ENCODE data around the gene NPR2.

Gene NPR2

DNA sequence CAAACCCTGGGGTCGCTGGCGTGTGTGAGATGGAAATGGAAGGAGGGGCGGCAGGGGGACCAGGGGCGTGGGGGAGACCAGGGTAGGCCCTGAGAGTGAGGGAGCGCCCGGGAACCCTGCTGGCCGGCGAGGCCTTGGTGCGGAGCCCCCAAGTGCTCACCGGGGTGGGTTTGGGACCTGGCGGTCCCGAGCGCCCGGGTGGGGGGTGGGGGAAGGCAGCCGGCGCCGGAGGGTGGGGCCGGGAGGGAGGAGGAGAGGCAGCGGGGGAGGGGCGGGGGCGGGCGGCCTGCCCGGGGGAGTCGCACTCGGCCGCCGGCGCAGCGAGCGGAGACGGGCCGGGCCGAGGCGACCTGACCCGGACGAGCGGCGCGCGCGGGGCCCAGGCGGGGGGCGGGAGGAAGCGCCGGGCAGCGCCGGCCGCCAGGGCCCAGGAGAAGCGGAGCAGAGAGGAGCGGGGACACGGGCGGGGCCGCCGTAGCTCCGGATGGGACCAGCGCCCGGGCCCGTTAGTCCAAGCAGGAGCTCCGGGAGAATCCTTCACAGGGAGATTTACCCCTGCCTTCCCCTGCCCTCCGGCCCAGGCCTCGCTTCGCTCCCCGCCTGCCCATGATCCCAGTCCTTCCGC is at the start of gene NPR2:
TSS of gene NPR2 (plus strand) at position 295 of the 625 bp plus-strand sequence. CDS start 818 bp downstream, outside the sequence.
- no peak for DNase-seq

DNA sequence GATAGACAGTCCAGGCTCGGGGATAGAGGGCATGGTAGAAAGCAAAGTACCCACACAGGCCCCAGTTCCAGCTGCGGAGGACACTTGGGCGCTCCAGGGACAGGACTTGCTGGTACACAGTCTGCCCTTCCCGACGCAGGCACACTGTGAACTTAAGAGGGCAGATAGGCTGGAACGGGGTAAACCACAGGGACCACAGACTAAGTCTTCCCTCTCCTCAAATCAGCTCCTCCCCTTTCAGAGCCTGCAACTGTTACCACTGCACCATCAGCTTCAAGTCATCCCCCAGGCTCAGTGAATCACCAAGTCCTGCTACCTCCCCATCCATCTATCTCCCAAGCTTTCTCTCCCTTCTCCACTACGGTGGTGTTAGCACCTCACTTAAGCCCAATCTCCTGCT is 49.7 kb upstream of the NPR2 start:
- DNase-seq, result no peak

DNA sequence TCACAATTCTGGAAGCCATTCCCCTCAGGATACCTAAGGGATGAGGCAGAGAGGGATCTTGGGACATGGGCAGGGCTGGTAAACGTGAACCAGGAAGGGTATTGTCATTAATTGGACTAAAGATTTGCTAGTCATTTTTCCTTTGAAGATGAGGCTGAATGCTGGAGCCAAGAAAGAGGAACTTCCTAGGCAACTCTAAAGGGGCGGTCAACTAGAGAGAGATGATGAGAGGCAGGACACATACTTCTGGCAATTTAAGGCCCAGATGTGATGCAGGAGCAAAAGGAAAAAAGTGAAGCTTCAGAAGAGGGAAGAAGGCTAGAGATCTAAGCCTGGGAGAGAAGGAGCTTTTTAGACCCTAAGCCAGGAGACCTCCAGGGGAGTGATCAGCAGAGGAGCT is 47.9 kb upstream of the NPR2 start:
- no peak for DNase-seq

DNA sequence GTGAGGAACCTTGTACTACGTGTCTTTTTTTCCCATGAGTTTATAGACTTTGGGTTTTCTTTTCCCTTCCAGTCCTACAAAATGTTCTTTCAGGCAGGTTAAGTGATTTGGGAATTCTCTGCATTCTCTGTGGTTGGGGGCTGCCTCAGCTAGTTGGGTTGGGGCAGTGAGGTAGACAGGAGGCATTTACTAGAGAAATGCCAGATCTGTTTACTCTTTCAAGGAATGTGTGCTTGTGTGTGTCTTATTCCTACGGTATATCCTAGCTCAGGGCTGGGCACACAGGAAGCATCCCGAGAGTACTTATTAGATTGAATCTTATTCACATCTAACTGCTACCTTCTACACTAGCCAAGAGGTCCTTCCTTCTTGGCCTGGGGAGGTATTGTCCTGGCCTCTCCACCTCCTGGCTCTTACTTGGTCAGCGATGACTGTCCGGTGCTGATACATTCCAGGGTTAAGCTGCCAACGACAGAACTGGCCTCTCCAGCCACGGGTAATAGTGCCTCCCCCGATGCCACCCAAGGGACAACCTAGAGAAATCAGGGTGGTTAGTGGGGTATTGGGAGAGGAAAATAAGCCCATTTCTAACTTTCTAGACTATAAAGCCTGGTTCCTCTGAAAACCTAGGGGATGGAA is 47.4 kb upstream of the NPR2 start:
- DNase-seq, result no peak

DNA sequence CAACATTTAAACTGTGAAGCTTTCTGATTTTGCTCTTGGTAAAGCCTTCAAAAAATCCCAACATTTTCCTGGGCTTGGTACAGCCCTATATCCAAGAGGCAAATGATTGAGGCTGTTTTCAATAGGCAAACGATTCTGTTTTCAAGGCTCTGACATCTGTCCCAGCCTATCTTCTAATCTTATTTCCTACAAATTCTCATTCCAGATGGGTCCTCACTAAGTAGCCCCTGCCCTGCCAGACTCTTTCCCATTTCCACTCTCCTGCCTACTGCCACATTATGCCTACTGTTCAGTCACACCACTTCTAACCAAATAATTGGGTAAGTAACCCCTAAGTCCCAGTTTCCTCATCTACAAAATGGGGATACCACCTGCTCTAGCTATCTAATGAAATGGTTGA is 45.8 kb upstream of the NPR2 start:
- no peak for DNase-seq

DNA sequence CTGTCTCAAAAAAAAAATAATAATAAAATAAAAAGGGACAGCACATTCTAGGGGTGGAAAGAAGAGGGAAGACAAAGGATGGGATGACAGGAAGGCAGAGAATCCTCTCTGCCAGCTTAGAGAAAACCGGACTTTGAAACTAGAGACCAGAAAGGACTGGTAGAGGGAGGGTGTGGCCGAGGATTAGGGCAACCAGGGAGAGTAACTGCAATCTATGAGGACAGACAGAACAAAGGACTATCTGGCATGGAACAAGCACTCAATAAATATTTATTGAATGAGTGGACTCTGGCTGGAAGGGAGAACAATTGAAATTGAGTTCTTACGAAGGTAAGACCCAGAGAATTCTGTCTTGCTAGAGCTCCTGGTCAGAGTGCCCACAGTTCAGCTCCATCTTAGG is 44.8 kb upstream of the NPR2 start:
- DNase-seq, result no peak

DNA sequence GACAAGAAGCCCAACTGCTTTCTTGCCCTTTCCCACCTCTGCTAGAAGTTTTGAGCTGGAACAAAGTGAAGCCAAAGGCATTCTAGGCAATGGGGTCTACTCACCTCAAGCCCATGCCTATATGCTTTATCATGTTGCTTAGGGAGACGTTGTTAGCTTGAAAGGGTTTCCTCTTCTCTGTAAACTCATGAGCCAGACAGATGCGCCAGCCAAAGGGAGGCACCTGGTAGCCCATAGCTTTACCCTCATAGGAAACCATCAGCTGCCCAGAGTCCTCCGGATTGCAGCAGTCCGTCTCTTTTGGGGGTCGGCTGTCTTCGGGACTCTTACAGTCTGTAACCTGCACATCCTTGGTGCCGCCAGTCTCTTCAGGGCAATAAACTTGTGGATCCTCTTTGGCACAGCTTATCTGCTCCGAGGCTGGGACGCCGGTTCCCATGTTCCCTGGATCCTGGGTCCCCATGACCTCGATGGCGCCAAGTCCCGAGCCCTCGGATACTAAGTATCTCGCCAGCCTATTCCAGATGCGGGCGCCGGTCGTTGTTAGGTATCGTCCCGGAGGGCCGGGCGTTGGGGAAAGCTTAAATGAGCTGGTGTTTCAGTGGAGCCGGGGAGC is 43.0 kb upstream of the NPR2 start:
- DNase-seq, result no peak

DNA sequence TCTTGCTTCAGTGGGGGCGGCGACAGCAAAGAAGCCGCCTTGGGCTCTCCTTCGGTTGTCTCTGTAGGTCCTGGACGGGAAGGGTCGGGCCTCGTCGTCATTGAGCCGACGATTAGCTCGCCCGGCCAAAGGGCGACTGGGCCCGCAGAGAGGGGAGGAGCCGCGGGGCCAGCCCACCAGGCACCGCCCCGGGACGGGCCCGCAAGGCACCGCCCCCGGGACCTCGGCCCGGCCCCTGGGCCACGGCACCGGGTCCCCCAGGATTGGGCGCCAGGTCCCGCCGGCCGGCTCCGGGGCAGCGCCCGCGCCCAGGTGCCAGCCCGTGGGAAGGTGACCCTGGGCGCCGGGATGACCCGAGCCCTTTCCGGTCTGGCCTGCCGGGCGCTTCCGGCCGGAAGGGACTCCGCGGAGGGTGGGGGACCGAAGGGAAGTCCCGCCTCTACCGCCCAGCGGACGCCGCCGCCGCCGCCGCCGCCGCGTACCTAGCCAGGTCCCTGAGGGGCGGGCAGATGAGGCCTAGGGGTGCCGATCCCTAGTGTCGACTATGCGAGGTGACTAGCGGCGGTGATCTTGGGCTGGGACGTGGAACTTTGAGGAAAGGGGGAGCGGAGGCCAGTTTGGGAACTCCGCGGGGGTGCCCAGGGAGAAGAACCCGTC is 42.4 kb upstream of the NPR2 start, which contains the start of the genes GBA2 and RGP1:
TSS of gene GBA2 (minus strand) at position 371 of the 657 bp plus-strand sequence. CDS start 524 bp downstream, outside the sequence.
TSS of gene RGP1 (plus strand) at position 430 of the 657 bp plus-strand sequence. CDS start 469 bp downstream, outside the sequence.
- peak; percentile 66 for DNase-seq

DNA sequence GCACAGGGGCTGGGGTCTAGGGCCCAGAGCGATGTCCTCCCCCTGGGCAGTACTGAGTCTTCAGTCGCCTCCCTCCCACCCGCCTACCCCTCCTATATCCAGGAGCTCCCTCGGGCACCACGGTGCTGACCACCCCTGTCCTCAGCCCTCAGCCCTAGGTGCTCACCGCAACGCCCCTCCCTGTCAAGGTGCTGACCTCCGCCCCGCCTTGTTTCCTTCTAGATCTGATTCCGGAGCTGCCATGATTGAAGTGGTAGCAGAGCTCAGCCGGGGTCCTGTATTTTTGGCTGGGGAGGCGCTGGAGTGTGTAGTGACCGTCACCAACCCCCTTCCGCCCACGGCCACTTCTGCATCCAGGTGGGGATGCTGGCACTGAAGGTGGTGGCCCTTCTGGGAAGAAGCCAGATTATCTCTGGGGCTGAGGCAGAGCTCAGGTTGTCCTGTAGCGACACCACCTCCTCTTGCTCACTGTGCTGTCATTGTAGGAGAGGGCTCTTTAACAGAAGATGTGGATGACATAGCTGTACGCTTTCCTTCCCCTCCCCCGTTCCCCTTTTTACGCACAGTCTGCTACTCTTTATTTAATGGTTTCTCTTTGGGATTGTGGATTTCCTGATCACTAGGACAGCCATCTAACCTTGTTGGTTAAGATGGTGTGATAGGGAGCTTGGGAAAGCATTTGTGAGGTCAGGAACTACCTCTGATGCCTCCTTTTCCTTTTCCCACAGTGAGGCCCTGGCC is 41.7 kb upstream of the NPR2 start:
- no peak for DNase-seq

DNA sequence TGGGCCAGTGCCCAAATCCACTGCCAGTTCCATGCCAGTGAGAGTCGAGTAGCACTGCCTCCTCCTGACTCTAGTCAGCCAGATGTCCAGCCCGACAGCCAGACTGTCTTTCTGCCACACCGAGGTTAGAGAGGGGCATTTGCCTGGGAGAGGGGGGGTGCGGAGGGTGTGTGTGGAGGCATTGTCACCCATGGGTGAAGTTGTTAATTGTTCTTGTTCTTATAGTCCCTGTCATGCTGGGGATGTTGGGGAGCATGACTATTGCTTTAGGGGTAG is 41.2 kb upstream of the NPR2 start:
- DNase-seq, result no peak

DNA sequence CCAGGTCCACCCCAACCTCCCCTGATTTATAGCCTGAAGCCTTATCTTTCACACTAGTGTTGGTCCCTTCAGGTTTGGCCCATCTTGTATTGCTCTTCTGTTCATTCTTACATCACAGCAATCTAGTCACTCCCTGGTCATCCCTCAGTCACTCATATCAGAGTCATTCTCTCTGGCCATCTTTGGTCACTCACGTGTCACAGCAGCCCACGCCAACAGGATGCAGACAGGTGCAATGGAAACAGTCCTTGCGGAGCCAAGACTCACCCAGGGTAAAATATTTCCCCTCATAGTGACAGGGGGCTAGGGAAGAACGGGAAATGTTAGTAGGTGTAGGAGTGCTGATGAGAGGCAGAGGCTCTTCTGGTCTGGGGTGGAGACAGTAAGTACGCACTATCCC is 37.9 kb upstream of the NPR2 start:
- no peak for DNase-seq

DNA sequence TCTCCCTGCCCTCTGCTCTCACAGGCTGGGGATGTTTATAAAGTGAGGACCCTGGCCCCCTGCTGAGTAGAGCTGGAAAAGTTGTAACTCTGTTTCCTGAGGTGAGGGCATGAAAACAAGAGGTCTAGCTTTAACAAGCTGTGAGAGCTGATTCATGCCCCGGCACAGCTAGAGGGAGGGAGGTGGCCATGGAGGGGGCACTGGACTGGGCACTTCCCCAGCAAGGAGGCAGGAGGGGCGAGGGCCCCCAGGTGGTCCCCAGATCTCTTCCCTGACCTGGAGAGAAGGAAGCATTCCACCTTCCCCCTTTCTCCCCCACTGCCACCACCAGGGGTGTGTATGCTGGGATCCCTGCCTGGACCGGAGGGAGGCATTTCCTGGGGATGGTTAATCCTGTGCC is 37.1 kb upstream of the NPR2 start, which contains the start of gene MSMP:
TSS of gene MSMP (minus strand) at position 13 of the 400 bp plus-strand sequence. CDS start 147 bp downstream, outside the sequence.
- DNase-seq, result no peak

DNA sequence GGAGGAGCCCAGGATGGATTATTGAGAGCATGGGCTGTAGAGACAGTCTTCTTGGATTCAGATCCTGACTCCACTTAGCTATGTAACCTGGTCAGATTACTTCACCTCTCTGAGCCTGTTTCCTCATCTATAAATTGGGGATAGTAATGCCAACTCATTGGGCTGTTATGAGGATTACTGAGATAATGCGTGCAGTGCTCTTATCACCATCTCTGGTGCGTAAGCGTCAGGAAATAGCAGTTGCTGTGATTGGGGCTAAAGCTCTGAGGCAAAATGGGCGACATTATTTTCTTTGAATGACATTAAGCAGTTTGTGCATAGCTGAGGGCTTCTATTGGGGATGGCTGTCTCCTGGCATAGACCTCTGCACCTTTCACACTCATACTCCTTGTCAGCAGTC is 36.3 kb upstream of the NPR2 start:
- no peak for DNase-seq

DNA sequence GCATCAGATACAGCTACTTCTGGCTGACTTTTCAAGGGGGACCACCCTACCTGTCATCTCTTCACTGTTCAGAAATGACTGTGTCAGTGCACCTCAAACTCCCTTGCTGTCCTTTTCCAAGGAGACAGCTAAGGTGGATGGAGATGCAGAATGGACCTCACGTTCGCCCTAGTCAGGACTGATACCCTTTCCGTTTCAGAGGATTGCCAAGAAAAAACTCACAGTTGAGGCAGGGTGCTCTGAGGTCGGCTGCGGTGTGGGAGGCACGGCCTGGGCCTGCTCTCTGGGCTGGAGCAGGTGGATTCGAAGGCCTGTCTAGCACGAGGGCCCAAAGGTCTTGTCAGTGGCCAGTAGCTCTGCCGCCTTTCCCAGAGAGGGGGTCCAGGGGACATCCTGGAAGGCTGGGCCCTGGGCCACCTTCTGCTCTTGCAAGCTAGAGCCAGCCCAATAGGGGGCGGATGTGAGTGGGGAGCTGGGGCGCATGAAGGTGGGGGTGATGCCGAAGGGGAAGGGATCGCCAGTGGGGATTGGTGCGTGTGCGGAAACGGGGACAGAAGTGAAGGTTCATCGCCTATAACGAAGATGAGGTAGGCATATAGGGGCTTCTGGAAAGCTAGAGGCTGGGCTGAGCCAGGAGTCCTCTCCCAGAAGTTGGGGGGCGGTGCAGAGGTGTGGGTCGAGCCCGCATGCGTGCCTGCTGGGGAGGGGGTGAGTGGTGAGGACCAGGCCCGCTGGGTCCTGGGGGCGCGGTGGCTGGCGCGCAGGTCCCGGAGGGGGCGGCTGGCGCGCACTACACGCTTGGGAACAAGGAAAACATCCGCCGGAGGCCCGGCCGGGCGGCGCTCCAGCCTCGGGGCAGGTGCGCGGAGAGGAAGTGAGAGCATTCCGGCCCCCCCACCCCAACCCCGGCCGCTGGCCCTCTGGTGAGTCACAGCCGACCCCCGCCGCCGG is 34.8 kb upstream of the NPR2 start:
- DNase-seq, result peak; percentile 71

DNA sequence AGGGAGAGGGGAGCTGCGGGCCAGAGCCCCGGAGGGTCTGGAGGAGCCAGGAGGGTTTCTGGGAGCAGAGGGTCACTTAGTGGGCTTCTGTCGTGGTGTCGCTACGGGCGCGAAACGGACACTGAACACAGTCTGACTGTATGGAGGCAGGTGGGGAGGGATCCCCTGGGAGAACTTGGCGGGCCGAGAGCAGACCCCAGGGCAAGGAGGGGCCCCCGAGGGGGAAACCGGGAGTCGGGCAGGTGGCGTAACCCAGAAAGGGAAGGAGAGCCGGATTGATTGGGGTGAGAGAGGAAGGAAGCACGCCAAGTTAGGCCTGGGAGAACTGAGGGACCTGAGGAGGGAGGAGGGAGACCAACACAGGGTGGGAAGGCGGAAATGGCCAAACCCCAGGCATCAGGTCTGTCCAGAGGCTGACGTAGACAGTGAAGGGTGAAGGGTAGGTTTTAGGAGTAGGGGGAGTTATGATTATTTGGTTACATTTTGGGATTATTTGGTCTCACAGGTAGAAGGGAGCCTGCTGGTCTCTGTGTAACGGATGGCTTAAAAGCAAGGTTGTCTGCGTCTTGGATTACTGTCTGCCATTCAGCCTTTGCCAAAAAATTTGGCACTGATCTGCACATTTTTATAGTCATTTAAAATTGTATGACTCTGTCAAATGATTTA is 34.0 kb upstream of the NPR2 start:
- no peak for DNase-seq

DNA sequence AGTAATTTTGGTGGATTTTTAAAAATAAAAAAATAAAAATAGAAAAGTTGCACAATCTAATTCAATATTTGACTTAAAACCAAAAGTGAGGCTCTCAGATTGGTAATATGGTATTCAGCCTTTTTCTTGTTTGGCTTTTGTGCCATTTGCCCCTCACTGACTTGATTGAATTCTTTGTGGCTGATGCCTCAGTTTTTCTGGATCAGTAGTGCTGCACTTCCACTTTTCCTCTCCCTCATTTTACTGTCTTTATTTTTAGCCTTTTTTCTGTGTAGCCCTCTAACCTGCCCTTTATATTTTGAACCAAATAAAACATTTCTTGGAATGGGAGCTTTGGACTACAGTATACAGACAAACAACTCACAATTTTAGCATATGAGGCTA is 33.5 kb upstream of the NPR2 start:
- DNase-seq, result no peak

DNA sequence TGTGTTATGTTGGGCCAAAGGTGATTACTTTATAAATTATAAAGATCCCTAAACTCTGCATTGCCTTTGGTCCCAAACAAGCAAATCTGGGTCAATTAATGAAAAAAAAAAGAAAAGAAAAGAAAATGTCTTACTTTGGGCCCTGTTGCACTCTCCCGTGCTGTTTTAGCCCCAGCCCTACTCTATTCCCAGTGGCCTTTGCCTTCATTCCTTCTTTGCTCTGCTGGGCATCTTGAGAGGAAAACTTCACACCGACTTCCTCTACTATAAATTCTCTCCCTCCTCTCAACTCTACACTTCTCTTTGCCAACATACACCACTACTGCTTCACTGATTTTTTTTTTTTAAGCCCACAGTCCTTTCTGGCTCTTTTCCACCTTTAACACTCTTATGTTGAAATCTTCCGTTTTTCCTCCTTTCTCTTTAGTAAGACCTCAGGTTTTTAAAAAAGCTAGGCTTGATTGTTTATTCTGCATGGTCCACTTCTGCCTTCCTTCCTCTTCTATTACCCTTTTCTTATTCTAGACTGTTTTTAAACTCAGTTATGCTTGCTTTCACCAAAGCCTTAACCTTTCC is 32.8 kb upstream of the NPR2 start:
- DNase-seq, result no peak

DNA sequence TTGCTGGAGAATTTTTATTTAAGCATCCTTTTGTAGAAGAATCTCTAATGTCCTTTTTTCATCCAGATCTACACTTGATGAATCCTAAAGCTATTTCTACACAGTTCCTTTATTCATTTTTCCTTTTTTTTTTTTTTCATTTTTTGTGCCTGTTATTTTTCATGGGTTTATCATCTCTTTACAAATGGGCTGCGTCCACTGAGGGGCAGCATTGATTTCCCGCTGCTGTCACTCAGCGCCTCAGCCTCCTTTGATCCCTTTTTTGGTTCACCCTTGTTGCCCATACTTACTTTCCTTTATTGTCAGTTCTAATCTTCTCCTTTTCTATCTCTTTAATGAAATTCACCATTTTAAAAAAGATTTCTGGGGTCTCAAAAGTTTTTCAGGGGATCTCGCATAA is 31.6 kb upstream of the NPR2 start:
- DNase-seq, result no peak

DNA sequence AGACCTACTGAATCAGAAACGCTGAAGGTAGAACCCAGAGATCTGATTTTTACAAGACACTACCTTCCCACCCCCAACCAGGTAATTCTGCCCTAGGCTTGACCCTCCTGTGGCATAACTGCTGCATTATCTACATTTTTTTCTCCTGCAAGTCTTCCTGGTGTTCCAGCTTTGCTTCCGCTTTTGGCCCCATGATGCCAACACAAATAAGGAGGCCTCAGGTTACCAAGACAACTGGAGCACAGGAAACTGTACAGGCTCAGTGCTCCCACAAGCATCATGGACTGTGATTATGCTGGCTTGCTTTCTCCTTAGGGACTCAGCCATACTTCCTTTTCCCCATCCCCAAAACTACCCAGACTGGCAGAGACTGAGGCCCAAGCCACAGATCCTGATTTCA is 30.7 kb upstream of the NPR2 start:
- DNase-seq, result no peak

DNA sequence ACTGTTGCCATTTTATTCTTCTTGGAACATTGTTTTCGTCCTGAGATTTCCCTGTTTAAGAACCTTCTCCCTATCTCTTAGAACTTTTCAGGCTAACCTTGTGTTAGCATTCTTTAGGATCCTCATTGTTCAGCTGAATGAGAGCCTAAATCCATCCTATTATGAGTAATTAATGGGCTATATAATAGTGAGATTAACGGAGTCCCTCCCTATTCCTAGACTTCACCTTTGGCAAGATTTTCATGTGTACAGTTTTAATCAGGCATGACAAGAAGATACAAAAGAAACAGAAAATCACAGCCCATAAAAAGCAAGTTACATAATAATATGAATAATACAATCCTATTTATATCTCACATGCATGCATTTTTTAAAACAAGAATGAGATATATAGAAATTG is 28.2 kb upstream of the NPR2 start:
- no peak for DNase-seq

DNA sequence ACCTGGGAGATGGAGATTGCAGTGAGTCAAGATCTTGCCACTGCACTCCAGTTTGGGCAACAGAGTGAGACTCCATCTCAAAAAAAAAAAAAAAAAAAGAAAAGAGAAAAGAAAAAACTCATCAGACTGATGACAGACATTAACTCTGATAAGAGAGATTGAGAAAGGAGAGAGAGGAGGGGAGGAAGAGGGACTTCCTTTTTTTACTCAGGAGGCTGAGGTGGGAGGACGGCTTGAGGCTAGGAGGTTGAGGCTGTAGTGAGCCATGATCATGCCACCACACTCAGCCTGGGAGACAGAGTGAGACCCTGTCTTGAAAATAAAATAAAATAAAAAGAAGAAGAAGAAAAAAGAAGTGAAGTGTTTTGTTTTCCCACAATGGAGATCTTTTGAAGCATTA is 27.6 kb upstream of the NPR2 start:
- no peak for DNase-seq

Measured in CD4-positive, alpha-beta T cell treated with Interleukin-15 for 1 hour (primary cell).